ENCODE data around the gene PMIS2.
"Not testable (repeated sequence)": the region's sequence is repeated elsewhere in the genome, so short reads cannot be mapped to it uniquely, and the experiment has no call there.

PMIS2 gene

DNA sequence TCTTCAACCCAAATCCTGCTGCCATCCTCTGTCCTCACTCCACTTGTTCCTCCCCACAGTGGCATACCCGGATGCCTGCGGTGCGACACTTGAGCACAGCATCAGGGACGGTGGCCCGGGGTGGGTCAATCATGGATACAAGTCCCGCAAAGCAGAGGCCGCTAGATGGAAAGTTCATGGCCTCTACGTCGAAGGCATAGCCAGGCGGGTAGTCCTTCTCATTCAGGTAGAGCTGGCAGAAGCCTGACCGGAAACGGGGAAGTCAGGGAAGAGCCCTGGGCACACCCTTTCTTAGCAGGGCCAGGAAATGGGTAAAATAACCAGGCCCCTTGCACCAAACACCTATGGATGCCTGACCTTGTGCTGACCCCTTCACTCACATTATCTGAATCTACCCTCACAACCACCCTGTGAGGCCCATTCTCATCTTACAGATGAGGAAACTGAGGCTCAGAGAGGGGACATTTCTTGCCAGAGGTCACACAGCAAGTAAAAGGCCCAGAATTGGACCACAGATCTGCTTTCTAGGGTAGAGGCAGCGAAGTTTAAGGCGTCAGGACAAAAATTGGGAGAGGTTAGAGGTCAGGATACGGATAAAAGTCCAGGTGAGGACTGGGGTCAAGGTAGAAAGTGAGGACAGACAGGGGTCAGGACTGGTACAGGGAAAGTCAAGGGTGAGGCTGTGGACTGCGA lies 29.0 kb upstream of the PMIS2 start:
- DNase-seq: no peak

DNA sequence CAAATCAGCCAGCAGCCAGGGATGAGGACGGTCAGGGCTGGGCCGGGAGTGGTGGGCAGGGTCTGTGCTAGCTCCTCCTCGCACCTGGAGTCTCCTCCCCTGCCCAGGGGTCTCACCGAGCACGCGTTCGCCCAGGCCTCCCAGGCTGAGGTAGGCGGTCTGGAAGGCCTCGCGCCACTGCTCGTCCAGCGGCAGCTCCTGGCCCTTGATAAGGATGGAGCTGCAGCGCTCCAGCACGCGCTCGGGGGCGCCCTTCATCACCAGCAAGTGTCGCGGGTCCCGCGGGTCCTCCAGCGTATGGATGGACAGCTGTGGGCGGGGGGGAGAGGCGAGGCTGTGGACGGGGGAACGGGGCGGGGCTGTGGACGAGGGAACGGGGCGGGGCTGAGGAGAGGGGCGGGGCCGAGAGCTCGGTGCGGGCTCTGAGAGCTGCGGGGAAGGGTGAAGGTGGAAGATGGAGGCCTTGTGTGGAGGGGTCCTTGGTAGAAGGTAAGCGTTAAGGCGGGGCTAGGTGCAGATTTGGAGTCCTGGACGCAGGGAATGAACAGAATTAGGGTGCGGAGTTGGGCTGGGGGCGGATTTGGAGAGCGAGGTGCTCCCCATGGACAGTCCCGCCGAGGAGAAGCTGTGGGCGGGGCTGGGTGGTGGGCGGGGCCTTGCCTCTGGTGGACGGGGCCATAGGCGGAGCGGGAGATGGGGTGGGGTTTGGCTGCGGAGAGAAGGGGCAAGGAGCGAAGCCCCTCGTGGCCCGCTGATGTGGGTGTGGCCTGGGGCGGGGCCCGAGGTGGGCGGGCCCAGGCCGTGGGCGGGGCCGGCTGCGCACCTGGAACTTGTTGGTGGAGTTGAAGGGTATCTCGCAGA lies 28.2 kb upstream of the PMIS2 start:
- DNase-seq: peak; percentile 40

DNA sequence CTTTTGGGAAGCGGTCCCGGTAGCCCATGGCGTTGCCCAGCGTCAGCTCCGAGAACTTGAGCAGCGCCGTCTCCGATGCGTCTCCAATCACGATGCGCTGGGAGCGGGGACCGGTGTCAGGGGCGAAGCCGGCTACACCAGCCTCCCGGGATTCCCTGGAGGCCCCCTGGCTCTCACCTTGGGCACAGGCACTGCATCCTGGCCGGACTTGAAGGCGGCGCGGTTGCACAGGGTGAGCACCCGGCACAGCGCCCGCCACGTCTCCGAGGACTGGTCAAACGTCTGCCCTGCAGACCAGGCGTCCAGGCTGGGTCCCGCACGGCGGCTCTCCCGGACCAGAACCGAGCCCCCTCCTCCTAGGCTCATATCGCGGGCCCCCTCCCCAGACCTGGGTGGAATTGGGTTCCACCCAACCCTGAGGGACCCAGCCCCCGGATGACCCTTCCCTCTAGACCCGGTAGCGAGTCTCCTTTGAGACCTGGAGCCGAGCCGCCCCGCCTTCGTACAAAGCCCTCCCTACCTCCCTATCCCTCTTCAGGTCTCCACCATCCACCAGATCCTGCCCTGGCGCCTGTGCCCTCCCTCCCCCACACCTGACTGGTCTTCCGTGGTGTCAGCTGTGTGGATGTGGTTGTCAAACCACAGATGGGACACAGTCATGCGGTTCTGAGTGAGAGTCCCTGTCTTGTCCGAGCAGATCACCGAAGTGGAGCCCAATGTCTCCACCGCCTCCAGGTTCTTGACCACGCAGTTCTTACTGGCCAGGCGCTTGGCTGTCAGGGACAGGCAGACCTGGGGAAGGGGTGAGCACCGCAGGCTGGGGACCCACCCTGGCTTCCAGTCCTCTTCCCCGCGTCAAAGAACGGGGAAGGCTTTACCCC lies 27.3 kb upstream of the PMIS2 start:
- no peak for DNase-seq

DNA sequence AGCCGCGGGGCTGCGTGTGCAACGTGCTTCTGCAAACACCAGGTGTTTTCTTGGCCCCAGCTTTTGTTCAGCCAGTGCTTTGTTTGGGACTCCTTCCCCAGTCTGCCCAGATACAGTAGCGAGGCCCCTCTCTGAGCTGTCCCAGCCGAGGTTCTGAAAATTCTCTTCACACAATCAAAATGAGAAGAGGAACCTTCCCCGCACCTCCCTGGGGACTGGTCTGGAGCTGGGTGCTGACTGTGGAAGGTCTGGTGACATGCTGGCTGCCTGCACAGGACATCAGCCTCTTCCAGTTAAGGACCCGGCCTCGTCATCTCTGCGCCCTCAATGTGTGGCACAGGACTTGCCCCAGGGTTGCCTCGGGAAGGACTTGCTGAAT lies 26.7 kb upstream of the PMIS2 start:
- no peak for DNase-seq

DNA sequence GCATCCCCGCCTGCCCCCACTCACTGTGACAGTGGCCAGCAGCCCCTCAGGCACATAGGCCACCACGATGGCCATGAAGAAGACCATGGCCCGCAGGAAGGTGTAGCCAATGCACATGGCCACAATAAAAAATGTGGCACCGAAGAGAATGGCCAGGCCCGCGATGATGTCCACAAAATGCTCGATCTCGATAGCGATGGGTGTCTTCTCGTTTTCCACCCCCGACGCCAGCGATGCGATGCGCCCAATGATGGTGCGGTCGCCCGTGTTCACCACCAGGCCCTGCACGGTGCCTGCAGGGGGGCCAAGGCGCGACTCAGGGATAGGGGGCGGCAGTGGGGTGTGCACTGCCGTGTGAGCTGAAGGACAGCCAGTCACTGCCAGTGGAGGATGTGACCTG lies 26.2 kb upstream of the PMIS2 start:
- no peak for DNase-seq

DNA sequence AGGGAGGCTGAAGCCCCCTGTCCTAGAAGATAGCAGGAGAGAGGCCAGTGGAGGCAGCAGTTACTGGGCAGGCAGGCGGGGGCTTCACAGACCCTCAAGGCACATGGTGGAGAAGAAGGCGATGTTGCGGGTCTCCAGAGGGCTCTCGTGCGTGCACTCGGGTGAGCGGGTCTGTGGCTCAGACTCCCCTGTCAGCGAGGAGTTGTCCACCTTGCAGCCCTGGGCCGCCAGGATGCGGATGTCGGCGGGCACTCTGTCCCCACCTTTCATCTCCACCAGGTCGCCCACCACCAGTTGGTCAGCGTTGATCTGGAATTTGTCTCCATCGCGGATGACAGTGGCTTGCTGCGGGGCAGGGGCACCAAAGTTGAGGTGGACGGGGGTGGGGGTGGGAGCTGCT lies 25.7 kb upstream of the PMIS2 start:
- no peak for DNase-seq

DNA sequence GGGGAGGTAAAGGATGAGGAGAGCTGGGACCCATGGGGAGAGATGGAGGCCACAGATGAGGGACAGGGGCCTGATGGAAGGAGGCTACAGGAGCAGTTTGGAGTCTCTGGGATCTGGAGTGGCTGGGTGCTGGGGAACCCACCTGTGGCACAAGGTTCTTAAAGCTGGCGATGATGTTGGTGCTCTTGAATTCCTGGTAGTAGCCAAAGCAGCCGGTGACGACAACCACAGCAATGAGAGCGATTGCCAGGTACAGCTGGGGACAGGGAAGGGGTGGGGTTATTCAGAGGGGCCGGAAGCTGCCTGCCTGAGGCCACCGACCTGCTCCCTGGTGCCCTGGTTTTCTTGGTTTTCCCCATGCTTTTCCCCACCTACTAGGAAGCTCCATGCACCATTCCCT lies 25.3 kb upstream of the PMIS2 start:
- DNase-seq: no peak

DNA sequence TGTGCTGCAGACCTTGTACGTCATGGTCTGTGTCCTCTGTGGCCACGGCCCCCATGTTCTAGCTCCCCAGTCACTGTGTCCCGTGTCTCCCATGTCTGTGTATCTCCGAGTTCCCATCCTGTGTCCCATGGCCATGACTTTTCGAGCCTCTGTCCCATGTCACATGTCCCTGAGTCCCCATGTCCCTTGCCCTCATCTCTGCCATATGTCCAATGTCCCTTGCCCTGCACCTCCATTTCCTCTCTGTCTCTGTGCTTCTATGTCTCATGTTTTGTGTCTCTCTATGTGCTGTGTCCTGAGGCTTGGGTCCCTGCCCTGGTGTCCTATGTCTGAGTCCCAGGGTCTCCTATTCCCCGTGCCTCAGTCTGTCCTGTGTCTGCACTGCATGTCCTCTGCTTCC lies 24.5 kb upstream of the PMIS2 start:
- no peak for DNase-seq

DNA sequence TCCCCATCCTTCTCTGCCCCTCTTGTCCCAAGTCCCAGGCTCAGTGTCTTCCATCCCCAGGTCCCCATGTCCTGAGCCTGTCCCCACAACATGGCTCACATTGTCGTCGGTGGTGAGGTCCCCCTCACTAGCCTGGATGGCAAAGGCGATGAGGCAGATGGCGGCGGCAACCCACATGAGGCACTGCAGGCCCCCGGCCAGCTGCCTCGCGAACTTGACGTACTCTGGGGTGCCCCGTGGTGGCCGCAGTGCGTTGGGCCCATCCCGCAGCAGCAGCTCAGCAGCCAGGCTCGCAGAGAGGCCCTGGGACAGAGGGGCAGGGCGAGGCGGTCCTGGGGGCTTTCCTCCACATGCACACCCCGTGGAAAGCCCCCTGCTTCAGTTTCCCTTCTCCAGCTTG lies 23.6 kb upstream of the PMIS2 start:
- DNase-seq: no peak

DNA sequence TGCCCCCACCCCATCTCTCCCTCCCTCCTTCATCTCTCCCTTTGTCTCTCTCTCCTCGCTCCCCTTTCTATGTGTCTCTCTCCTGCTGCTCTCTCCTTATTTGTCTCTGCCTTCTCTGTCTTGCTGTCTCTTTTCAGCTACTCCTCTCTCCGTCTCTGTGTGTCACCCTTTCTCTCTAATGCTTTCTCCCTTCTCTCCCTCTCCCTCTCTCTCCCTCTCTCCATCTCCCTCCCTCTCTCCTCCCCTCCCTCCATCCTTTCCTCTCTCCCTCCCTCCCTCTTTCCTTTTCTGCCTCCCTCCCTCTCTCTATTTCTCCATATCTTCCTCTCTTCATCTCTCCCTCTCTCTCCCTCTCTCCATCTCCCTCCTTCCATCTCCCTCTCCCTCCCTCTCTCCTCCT lies 23.2 kb upstream of the PMIS2 start:
- DNase-seq: no peak

DNA sequence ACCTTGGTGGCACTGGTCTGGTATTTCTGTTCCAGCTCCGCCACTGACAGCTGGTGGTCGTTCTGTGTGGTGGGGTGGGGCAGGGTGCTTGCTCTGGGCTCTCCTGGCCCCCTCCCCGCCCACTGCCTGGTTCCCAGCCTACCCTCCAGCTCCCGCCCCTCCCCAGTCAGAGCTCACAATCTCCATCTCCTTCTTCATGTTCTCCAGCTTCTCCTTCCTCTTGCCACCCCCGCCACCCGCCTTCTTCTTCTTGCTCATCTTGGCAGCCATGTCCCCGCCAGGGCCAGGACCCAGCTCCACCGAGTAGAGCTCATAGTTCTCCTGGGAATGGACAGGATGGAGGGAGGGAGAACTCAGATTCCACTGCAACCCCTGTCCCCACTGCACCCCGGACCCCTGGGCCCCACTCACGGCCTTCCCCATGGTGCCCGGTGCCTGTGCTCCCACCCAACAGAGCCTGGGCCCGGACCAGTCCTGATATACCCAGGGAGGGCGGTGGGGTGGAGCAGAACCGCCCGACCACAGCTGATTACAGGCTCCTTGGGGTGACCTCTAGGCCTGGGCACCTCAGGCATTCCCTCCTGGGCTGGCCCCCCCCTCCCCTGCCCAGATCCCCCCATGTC lies 22.7 kb upstream of the PMIS2 start, which contains the start of gene ATP4A:
TSS of gene ATP4A (minus strand) at position 452 of the 623 bp plus-strand sequence. CDS start at position 423, 29 bp downstream.
- DNase-seq: no peak

DNA sequence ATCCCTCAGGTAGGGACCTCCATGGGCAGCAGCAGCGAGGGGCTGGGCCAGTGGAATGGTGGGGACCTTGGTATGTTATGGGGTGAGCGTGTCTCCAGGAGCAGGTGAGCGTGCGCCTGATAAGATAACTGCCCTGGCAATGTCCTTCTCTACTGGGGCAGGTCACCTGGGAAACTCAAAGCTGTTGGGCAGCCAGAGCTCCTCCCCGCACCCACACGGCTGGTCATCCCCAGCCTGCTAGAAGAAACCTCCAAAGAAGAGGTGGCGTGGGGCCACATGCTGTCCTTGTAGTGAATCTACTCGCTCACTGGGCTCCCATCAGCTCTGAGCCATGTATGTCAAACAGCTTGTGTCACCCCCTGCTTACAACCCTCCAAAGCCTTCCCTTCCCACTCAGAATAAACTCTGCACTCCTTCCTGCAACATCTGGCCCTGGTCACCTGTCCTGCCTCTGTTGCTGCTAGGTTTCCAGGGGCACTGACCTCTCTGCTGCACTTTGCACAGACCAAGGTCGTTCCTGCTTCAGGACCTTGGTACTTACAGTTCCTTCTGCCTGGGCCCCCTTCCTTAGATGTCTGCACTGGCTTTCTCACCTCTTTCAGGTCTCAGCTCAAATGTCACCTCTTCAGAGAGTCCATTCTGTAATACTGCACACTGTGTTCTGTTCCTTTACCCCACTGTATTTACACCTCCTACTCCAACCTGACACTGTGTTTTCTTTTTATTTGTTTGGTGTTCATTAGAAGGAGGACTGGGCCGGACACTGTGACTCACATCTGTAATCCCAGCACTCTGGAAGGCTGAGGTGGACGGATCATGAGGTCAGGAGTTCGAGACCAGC lies 20.7 kb upstream of the PMIS2 start:
- DNase-seq: no peak

DNA sequence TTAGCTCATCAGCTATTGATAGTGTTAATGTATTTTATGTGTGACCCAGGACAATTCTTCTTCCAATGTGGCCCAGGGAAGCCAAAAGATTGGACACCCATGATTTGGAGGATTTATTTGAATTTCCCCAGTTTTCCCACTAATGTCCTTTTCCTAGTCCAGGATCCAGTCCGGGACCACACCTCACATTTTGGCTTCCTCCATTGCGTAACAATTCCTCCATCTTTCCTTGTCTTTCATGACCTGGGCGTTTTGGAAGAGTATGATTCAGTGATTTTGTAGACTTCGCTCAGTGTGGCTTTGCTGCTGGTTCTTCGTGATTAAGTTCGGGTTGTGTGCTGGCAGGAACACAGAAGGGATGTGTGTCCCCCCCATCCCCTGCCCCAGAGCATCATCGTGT lies 19.2 kb upstream of the PMIS2 start:
- no peak for DNase-seq

DNA sequence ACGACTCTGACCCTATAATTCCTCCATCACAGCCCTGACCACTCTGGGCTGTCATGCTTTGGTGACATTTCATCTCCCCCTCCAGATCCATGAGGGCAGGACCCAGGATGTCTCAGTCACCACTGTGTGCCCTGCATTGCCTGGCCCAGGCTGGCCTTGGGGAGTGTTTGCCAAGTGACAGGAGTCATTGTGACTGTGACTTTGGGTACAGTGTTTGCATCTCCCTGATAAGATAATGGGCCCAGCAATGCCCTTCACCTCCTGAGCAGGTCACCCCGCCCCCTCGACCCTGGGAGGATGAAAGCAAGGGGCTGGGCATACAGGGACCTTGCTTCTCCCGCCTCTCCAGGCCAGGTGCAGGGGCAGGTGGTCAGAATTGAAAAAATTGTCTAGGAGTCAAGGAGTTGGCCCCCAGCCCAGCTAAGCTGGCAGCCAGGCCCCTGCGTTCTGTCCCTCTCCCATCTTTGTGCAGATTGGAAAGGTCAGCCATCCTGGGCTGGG lies 16.6 kb upstream of the PMIS2 start:
- DNase-seq: no peak

DNA sequence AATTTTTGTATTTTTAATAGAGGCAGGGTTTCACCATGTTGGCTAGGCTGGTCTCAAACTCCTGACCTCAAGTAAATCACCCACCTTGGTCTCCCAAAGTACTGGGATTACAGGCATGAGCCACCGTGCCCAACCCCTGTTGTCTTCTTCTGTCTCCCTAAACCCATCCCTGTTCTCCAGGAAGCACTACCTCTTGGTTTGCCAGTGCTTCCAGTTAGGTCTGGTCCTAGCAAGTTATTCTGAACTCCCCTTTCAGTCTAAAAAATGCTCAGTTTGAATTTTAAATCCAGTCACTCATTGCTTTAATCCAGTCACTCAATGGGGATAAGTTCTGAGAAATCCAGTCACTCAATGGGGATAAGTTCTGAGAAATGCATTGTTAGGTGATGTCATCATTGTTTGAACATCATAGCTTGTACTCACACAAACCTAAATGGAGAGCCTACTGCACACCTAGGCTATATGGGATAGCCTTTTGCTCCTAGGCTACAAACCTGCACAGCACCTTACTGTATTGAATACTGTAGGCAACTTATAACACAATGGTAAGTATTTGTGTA lies 14.5 kb upstream of the PMIS2 start:
- no peak for DNase-seq

DNA sequence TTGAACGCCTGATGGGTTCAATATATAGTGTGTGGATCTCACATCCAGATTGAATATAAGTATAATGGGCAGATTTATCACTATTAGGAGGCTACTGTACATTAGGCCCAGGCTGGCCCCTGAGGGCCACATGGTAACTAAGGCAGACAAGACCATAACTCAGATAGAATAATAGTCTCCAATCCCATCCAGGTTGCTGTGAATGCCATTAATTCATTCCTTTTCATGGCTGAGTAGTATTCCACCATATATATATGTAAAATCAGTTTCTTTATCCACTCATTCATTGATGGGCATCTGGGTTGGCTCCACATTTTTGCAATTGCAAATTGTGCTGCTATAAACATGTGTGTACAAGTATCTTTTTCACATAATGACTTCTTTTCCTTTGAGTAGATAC lies 8.1 kb upstream of the PMIS2 start:
- no peak for DNase-seq

DNA sequence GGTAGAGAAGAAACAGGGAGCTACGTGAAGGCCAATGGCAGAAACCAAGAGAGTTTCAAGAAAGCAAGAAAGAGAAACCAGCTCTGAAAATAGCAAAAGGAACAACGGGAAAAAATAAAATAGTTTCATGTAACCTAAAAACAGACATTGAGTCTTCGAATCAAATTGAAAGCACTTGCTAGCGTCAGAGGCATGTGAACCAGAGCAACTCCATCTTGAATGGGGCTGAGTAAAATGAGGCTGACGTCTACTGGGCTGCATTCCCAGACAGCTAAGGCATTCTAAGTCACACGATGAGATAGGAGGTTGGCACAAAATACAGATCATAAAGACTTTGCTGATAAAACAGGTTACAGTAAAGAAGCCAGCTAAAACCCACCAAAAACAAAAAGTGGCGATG lies 7.3 kb upstream of the PMIS2 start:
- no peak for DNase-seq

DNA sequence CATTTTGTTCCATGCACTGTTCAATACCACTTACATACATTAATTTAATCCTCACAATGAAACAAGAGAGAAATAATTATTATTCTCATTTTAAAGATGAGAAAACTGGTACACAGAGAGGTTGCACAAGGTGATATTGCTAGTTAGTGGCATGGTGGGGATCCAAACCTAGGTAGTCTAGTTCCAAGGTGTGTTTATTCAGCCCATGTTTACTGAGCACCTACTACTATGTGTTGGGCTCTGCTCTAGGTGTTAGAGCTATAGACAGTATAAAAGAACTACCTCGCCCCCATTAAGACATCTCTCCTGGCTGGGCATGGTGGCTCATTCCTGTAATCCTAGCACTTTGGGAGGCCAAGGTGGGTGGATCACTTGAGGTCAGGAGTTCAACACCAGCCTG lies 3.2 kb upstream of the PMIS2 start:
- no peak for DNase-seq

DNA sequence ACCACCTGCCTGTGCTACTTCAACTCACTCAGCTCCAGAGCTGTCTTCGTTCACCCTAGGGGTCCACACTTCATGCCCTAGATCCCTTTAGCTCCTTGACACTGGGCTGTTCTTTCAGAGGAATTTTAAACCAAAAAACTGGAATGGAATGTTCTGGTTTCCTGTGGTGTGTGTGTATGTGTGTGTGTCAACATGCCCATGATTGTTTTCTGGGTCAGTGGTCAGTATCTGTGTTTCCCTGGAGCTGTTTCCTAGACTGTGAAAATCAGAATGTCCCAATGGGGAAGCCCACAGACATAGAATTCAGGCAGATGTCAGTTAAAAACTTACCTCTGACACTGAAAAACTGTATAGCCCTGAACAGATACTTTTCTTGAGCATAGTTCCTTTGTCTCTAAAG lies 1.3 kb downstream of the PMIS2 start:
- DNase-seq: no peak

DNA sequence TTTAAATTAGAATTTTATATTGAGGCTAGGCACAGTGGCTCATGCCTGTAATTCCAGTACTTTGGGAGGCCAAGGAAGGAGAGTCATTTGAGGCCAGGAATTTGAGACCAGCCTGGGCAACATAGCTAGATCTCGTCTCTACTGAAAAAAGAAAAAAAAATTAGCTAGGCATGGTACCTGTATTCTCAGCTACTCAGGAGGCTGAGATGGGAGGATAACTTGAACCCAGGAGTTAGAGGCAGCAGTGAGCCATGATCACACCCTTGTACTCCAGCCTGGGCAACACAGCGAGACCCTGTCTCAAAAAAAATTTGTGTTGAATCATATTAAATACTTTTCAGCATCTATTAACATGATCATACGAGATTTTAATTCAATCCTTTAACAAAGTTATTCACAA lies 4.9 kb downstream of the PMIS2 start:
- no peak for DNase-seq

DNA sequence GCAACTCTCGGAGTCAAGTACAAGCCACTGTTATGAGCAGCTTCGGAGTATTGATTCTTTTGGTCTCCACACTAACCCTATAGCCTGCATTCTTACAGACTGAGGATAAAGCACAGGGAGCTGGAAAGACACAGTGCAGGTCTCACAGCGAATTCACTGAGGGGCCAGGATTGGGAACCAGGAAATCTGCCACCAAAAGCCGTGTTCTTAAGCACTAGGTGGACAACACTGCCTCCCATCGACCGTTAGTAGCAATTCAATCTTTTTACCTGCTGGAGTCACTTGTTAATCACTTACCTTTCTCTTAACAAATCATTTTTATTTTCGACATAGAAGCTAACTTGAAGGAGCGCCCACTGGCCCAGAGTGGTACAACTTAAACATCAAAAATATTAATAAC lies 6.3 kb downstream of the PMIS2 start:
- DNase-seq: no peak

DNA sequence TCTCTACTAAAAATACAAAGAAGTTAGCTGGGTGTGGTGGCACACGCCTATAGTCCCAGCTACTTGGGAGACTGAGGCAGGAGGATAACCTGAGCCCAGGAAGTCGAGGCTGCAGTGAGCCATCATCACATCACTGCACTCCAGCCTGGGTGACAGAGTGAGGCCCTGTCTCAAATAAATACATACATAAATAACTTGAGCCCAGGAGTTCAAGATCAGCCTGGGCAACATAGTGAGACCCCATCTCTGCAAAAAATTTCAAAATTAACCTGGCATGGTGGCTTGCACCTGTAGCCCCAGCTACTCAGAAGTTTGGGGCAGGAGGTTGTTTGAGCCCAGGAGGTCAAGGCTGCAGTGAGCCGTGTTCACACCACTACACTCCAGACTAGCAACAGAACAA lies 9.1 kb downstream of the PMIS2 start:
- not testable (repeated sequence) for DNase-seq

Measured in DMS153 (cell line).